HG02943 (cell line): Measurements from ENCODE around the gene ARHGAP45.
A peak's percentile ranks its signal among the peaks of the same experiment; 100 is the strongest.

ENCODE experiments used
- ATAC-seq: cut with Tn5 transposase; IDR thresholded peaks from one replicate; pipeline ENCODE4 v1.9.1; 2021; ENCODE audit warnings: mild to moderate bottlenecking, low read depth, moderate library complexity; ENCODE audit not compliant: unreplicated experiment

Gene ARHGAP45

DNA sequence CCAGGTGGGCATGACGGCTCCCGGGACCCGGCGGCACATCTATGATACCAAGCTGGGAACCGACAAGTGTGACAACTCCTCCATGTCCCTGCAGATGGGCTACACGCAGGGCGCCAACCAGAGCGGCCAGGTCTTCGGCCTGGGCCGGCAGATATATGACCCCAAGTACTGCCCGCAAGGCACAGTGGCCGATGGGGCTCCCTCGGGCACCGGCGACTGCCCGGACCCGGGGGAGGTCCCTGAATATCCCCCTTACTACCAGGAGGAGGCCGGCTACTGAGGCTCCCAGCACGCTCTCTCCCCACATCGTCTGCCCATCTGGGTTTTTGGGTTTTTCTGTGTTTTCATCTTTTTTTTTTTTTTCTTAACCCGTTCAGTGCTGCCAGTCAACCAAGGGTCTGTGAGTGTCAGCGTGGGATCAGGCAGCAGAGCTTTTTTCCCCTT lies 29.3 kb upstream of the ARHGAP45 start:
- no peak for ATAC-seq

DNA sequence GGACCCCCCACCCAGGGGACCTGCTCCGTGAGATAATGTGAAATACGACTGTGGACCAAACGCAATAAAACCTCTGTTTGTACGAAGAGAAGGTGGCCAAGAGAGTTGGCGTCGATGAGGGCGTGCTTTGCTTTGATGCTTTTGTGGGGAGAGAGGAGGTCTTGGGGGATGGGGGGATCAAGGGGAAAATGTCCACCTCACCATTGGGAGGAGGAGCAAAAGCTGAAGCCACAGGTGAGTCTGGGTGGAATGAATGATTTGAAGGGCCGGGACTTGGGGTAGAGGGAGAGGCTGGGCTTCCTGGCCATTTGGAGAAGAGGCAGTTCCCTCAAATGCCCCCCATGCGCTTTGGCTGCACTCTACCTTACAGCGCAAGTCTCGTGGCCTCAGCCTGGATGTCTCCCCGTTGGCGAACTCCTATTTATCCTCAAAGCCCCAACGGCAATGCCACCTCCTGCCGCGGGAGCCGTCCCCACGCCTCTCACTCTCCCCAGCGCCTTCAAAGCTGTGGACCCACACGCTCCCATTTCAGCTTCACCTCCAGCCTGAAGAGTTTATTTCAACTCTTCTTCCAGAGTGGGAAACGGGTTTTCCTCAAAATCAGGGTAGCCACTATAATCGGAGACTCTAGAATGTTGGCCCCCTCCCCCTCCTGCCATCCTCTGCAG lies 27.9 kb upstream of the ARHGAP45 start:
- no peak for ATAC-seq

GRCh38 chr19:1039646-1040475 lies 27.1 kb upstream of the ARHGAP45 start, which contains the start of gene ABCA7:
TSS of gene ABCA7 (plus strand) at chr19:1040107. CDS start at chr19:1041362, 1,255 bp downstream.
- peak; percentile 52 for ATAC-seq

DNA sequence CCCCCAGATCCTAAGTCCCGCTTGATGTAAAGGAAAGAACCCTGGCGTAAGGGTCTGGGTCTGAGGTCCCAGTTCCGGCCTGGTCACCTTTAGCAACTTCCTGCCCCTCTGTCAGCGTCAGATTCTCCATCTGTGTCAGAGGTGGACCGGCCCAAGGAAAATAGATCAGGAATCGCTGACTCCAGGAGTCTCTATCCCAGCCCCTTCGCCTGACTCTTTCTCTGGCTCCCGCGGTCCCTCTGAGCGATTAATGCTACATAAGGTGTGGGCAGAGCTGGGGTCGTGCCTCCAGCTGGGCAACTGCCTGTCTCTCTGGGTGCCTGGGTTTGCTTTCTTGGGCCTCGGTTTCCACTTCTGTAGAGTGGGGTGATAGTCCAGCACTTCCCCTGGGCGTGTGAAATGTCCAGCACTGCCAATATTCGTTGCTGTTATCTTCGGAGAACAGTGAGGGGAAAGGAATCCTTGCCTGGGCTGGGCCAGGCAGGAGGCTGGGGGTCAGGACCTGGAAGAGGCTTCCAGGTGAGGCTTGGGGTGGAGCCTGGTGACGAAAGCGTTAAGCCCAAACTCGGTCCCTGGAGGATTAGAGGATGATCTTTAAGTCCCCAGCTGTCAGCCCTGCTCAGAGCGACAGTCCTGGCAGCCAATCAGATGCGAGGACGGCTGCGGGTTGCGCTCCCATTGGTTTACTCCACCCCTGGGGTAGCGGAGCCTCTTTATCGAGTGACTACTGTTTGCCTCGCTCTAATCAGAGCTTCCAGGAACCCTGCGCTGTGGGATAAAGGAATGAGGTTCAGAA lies 26.3 kb upstream of the ARHGAP45 start:
- peak; percentile 37 for ATAC-seq

DNA sequence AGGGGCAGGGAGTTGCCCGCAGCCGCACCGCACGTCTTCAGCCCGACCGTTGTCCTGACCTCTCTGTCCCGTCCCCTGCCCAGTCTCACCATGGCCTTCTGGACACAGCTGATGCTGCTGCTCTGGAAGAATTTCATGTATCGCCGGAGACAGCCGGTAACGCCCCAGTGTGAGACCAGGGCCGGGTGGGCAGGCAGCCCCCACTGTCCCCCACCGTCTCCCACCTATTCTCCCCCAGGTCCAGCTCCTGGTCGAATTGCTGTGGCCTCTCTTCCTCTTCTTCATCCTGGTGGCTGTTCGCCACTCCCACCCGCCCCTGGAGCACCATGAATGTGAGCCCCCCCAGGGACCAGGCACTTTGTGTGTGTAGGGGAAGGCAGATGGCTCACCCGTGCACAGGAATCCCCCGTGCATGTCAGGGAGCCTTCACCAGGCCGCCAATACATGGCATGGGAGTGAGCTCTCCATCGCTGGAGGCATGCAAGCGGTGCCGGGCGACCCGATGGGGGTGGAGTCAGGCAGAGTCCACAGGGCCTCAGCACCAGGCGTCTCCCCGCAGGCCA lies 25.6 kb upstream of the ARHGAP45 start:
- ATAC-seq, result no peak

DNA sequence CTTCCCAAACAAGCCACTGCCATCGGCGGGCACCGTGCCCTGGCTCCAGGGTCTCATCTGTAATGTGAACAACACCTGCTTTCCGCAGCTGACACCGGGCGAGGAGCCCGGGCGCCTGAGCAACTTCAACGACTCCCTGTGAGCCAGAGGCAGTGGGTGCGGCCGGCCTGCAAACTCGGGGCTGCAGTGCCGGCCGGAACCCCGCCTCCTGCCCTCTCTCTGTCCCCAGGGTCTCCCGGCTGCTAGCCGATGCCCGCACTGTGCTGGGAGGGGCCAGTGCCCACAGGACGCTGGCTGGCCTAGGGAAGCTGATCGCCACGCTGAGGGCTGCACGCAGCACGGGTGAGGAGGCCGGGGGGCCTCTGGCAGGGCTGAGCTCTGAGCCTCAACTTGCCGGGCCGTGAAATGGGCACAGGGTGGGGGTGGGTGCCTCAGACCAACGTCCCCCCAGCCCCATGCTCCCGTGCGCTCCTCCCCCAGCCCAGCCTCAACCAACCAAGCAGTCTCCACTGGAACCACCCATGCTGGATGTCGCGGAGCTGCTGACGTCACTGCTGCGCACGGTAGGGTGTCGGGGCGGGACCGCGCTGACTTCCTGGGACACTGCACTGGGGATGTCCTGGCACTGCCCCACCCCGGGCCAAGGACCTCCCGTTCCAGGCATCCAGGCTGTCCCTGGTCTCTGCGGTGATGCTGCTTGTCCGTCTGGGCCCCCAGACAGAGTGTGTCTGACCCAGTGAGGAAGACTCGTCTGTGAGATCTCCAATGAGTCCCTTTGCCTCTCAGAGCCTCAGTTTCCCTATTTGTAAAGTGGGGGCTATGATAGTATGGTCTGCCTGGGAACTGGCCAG lies 24.9 kb upstream of the ARHGAP45 start:
- ATAC-seq, result no peak

GRCh38 chr19:1042689-1043511 lies 24.1 kb upstream of the ARHGAP45 start:
- no peak for ATAC-seq

DNA sequence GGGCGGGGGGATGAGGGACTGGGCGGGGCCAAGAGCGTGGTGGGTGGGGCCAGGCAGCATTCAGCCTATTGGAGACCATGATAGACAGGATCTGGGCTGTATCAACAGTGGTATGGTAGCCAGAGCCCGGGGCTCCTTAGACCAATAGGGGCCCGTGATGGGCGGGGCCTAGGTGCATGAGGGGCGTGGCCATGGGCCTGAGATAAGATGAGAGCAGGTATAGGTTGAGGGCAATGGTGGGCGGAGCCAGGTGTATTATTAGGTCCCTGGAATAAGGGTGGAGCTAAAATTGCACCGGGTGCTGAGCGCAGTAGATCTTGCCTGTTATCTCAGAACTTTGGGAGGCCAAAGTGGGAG lies 21.7 kb upstream of the ARHGAP45 start:
- ATAC-seq, result no peak

DNA sequence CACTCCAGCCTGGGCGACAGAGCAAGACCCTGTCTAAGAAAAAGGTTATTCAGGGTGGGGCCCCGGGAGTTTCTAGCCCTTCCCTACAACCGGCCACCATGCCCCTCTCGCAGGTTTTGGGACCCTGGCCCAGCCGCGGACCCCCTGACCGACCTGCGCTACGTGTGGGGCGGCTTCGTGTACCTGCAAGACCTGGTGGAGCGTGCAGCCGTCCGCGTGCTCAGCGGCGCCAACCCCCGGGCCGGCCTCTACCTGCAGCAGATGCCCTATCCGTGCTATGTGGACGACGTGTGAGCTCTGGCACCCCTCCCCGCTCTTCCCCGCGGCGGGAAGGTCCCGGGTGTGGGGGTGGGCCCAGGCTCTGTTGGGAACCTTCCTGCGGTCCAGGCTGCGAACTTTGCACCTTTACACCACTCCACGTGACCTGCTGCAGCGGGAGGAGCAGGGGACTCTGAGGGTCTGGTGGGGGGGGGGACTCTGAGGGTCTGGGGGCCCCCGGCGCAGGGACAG lies 20.8 kb upstream of the ARHGAP45 start:
- no peak for ATAC-seq

DNA sequence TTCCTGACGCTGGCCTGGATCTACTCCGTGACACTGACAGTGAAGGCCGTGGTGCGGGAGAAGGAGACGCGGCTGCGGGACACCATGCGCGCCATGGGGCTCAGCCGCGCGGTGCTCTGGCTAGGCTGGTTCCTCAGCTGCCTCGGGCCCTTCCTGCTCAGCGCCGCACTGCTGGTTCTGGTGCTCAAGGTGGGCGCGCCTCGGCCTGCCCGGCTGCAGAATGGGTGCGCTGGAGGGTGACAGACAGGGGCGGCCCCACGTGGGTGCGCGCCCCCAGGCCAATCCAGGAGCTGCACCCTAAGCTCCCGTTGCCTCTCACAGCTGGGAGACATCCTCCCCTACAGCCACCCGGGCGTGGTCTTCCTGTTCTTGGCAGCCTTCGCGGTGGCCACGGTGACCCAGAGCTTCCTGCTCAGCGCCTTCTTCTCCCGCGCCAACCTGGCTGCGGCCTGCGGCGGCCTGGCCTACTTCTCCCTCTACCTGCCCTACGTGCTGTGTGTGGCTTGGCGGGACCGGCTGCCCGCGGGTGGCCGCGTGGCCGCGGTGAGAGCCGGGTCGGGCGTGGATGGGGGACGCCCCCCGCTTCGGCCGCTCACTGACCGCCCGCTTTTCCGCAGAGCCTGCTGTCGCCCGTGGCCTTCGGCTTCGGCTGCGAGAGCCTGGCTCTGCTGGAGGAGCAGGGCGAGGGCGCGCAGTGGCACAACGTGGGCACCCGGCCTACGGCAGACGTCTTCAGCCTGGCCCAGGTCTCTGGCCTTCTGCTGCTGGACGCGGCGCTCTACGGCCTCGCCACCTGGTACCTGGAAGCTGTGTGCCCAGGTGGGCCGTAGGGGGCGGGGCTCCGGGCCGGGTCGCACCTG lies 19.9 kb upstream of the ARHGAP45 start:
- ATAC-seq, result no peak

DNA sequence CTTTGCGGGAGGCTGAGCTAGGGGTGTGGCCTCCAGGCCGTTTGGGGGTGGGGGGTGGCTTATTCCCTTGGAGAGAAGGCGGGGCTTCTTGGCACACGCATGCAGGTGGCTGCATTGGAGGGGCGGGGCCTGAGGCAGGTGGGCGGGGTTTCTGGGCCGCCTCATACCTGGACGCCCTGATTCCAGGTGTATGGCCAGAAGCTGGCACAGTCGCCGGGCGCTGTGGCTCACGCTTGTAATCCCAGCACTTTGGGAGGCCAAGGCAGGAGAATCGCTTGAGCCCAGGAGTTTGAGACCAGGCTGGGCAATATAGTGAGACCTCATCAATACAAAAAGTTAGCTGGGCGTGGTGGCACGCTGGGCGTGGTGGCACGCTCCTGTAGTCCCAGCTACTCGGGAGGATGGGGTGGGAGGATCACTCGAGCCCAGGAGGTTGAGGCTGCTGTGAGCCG lies 19.2 kb upstream of the ARHGAP45 start:
- no peak for ATAC-seq

- no peak for ATAC-seq
Measured at GRCh38 chr19:1049106-1049505, 17.9 kb upstream of the ARHGAP45 start.

DNA sequence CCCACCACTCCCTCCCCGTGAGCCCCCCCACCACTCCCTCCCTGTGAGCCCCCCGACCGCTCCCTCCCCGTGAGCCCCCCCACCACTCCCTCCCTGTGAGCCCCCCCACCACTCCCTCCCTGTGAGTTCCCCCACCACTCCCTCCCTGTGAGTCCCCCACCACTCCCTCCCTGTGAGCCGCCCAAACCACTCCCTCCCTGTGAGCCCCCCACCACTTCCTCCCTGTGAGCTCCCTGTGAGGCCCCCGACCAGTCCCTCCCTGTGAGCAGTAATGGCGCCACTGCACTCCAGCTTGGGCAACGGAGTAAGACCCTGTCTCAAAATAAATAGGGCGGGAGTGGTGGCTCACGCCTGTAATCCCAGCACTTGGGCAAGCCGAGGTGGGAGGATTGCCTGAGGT lies 17.2 kb upstream of the ARHGAP45 start:
- ATAC-seq, result no peak

GRCh38 chr19:1050989-1051788 lies 15.8 kb upstream of the ARHGAP45 start:
- no peak for ATAC-seq

DNA sequence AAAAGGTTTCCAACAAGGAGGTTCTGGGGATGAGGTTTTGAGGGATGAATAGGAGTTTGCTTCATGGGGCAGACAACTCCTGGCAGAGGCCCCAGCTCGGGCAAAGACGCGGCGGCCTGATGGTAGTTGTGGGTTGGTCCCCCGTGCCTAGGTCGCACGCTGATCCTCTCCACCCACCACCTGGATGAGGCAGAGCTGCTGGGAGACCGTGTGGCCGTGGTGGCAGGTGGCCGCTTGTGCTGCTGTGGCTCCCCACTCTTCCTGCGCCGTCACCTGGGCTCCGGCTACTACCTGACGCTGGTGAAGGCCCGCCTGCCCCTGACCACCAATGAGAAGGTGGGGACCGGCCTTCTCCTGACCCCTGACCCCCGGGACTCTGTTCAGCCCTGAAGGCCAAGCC lies 15.2 kb upstream of the ARHGAP45 start:
- ATAC-seq, result no peak

DNA sequence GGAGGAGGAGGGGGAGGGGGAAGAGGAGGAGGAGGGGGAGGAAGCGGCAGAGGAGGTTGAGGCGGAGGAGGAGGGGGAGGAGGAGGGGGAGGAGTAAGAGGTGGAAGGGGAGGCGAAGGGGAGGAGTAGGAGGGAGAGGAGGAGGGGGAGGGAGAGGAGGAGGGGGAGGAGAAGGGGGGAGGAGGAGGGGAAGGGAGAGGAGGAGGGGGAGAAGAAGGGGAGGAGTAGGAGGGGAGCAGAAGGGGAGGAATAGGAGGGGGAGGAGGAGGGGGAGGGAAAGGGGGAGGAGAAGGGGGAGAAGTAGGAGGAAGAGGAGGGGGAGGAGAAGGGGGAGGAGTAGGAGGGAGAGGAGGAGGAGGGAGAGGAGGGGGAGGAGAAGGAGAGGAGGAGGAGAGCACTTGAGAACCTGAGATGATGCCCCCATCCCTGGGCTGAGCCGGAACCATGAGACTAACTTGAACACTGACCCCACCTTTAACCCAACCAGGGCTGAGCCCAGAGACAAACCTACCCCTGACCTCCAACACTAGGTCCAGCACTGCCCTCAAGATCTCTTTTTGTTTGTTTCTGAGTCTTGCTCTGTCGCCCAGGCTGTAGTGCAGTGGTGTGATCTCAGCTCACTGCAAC lies 14.5 kb upstream of the ARHGAP45 start:
- no peak for ATAC-seq
